KMS-11 (cell line): ENCODE results near the gene SORCS2.

ENCODE experiments used
- H2AFZ ChIP-seq: fragments of 200-600 bp; sonication (generic); 2 replicates; pipeline ENCODE4 v1.6.1; 2016; ENCODE audit warnings: antibody characterized with exemption, mixed run types, low read depth
- H3K27ac ChIP-seq: fragments of 200-600 bp; sonication (generic); 2 replicates; pipeline ENCODE4 v1.6.1; 2016; ENCODE audit warnings: mild to moderate bottlenecking, mixed run types
- H3K27me3 ChIP-seq: fragments of 200-600 bp; sonication (generic); 2 replicates; pipeline ENCODE4 v1.6.1; 2017; ENCODE audit warnings: mild to moderate bottlenecking, low read depth, mixed run types, moderate library complexity; ENCODE audit not compliant: insufficient read depth
- H3K36me3 ChIP-seq: fragments of 200-600 bp; sonication (generic); 2 replicates; pipeline ENCODE4 v1.6.1; 2017; ENCODE audit warnings: mild to moderate bottlenecking, mixed run types; ENCODE audit not compliant: insufficient read depth
- H3K4me1 ChIP-seq: fragments of 200-600 bp; sonication (generic); 2 replicates; pipeline ENCODE4 v1.6.1; 2016; ENCODE audit warnings: mild to moderate bottlenecking, low read depth, mixed run types; ENCODE audit not compliant: poor library complexity, severe bottlenecking
- H3K4me2 ChIP-seq: fragments of 200-600 bp; sonication (generic); 2 replicates; pipeline ENCODE4 v1.7.0; 2016; ENCODE audit warnings: mild to moderate bottlenecking, mixed run types
- H3K4me3 ChIP-seq: fragments of 200-600 bp; sonication (generic); IDR thresholded peaks from 2 replicates; pipeline ENCODE4 v1.6.1; 2017; ENCODE audit warnings: low read depth, low read length, mixed read lengths; ENCODE audit not compliant: insufficient read depth
- H3K79me2 ChIP-seq: fragments of 200-600 bp; sonication (generic); 2 replicates; pipeline ENCODE4 v1.6.1; 2016; ENCODE audit warnings: low read depth, mixed run types; ENCODE audit not compliant: insufficient read depth
- H3K9ac ChIP-seq: fragments of 200-600 bp; sonication (generic); 2 replicates; pipeline ENCODE4 v1.6.1; 2016; ENCODE audit warnings: mild to moderate bottlenecking, mixed run types
- H4K20me1 ChIP-seq: fragments of 200-600 bp; sonication (generic); 2 replicates; pipeline ENCODE4 v1.6.1; 2016; ENCODE audit warnings: mild to moderate bottlenecking, mixed run types; ENCODE audit not compliant: insufficient read depth
- TF ChIP-seq, protein P1 (sequence below): fragments of 200-600 bp; sonication (generic); conservative IDR thresholded peaks from 2 replicates; pipeline ENCODE4 v1.6.1; 2017; ENCODE audit warnings: low read depth, mild to moderate bottlenecking, antibody characterized with exemption, low read length, moderate library complexity, mixed read lengths

SORCS2 gene

DNA sequence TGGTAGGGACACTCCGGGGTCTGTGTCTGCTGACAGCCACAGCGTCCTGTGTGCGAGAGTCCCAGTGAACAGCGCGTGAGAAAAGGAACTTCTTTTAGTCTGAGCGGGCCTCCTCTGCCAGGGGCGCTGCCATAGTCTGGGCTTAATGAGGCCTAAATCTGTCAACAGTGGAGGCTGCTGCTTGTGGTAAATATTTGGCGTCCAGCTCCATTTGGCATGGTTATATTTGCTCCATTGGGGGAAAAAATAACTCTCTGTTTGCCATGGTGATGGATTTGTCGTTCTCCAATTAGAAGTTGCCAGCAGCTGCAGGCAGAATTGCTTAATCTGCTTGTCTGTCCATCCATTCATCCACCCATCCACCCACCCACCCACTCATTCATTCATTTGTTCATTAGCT is 313.8 kb downstream of the SORCS2 start:
- H3K27me3 ChIP-seq: peaks cover 15% of the 10 kb centered on the region; the same call in 1 of the 2 replicates
- no peaks in the 10 kb centered on the region for H3K79me2 ChIP-seq
- H3K27ac ChIP-seq: no peak overlapping the region
- TF ChIP-seq, protein P1, sequence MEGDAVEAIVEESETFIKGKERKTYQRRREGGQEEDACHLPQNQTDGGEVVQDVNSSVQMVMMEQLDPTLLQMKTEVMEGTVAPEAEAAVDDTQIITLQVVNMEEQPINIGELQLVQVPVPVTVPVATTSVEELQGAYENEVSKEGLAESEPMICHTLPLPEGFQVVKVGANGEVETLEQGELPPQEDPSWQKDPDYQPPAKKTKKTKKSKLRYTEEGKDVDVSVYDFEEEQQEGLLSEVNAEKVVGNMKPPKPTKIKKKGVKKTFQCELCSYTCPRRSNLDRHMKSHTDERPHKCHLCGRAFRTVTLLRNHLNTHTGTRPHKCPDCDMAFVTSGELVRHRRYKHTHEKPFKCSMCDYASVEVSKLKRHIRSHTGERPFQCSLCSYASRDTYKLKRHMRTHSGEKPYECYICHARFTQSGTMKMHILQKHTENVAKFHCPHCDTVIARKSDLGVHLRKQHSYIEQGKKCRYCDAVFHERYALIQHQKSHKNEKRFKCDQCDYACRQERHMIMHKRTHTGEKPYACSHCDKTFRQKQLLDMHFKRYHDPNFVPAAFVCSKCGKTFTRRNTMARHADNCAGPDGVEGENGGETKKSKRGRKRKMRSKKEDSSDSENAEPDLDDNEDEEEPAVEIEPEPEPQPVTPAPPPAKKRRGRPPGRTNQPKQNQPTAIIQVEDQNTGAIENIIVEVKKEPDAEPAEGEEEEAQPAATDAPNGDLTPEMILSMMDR: no peak
- no peaks in the 10 kb centered on the region for H3K4me1 ChIP-seq
- no peaks in the 10 kb centered on the region for H3K36me3 ChIP-seq
- H3K9ac ChIP-seq: no peak overlapping the region
- no peaks in the 10 kb centered on the region for H4K20me1 ChIP-seq
- H2AFZ ChIP-seq: no peak overlapping the region
- H3K4me2 ChIP-seq: no peak overlapping the region
- H3K4me3 ChIP-seq: no peak overlapping the region

DNA sequence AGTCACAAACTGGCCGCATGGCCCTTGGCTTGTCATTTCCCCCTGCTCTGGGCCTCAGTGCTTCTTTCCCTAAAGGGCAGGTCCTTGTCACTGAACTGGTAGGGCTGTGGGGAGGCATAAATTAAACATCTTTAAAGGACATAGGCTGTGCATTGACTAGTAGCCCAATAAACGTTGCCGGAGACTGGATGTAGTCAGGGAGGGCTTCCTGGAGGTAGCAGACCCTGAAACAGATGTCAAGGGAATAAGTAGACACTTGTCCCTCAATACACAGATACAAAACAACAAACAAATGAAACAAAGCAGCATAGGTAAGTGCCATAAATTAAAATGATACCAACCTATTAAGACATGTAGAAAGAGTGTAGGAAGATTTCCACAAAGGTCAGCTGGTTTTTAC is 314.2 kb downstream of the SORCS2 start:
- H3K27me3 ChIP-seq: peaks cover 12% of the 10 kb centered on the region; the same call in 1 of the 2 replicates
- no peak overlapping the region for H2AFZ ChIP-seq
- H3K4me3 ChIP-seq: no peak overlapping the region
- H3K36me3 ChIP-seq: no peaks in the 10 kb centered on the region
- no peak overlapping the region for H3K27ac ChIP-seq
- no peaks in the 10 kb centered on the region for H3K79me2 ChIP-seq
- no peaks in the 10 kb centered on the region for H4K20me1 ChIP-seq
- TF ChIP-seq, protein P1: no peak
- H3K4me2 ChIP-seq: no peak overlapping the region
- no peaks in the 10 kb centered on the region for H3K4me1 ChIP-seq
- H3K9ac ChIP-seq: no peak overlapping the region

DNA sequence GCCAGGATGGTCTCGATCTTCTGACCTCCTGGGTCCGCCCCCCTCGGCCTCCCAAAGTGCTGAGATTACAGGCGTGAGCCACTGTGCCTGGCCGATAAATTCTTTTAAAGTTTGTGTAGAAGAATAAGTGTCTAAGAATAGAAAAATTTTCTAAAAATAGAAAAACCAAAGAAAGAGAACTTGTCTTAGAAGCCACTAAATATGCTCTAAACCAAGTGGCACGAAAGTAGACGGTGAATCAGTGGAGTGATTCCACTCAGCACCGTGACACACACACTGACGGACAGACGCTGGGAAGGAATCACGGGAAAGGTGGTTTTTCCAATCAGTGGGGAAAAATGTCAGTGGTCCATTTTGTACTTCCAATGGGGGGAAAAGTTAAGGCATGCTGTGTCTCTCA is 315.0 kb downstream of the SORCS2 start:
- TF ChIP-seq, protein P1: no peak
- Histone ChIP-seq H3K27me3 (peaks cover 12% of the 10 kb centered on the region; the same call in 1 of the 2 replicates), H3K4me1 (no peaks in the 10 kb centered on the region), H3K79me2 (no peaks in the 10 kb centered on the region), H2AFZ (no peak overlapping the region), H4K20me1 (no peaks in the 10 kb centered on the region), H3K27ac (no peak overlapping the region), H3K9ac (no peak overlapping the region), H3K4me2 (no peak overlapping the region), H3K36me3 (no peaks in the 10 kb centered on the region), H3K4me3 (no peak overlapping the region)

DNA sequence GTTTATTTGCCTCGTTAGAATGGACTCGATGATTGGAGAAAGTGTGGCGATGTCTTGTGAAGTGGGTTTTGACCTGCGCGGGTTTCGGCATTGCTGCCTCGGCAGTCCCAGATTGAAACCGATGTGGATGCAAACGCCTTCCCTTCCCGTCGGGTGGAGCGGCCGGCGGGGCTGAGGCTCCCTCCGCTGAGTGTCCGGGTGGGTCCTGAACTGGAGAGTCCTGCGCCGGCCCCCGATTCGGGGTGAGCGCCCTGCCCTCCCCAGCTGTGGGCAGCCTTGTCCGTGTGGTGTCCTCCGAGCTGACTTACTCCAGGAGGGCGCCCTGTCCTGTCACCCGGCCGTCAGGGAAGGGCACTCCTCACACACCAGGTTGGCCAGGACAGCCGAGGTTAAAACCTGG is 317.7 kb downstream of the SORCS2 start:
- no peaks in the 10 kb centered on the region for H3K79me2 ChIP-seq
- peaks cover 10% of the 10 kb centered on the region; the same call in 1 of the 2 replicates for H3K27me3 ChIP-seq
- H4K20me1 ChIP-seq: no peaks in the 10 kb centered on the region
- H2AFZ ChIP-seq: no peak overlapping the region
- TF ChIP-seq, protein P1: no peak
- no peak overlapping the region for H3K4me3 ChIP-seq
- no peak overlapping the region for H3K4me2 ChIP-seq
- no peak overlapping the region for H3K27ac ChIP-seq
- H3K9ac ChIP-seq: no peak overlapping the region
- H3K4me1 ChIP-seq: no peaks in the 10 kb centered on the region
- no peaks in the 10 kb centered on the region for H3K36me3 ChIP-seq

DNA sequence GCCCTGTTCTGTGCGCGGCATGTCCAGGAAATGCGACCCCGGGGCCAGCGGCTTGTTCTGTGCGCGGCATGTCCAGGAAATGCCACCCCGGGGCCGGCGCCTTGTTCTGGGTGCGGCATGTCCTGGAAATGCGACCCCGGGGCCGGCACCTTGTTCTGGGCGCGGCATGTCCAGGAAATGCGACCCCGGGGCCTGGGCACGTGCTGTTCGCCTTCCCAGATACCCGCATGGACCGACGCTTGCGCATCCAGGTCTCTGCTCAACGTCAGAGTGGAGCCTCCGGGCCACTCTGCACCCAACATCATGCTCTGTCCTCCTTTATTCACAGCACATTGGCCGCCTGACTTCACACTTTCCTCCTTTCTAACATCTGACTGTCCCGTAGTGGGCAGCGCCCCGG is 318.2 kb downstream of the SORCS2 start:
- Histone ChIP-seq H3K27me3 (peaks cover 10% of the 10 kb centered on the region; the same call in 1 of the 2 replicates), H2AFZ (no peak overlapping the region), H3K36me3 (no peaks in the 10 kb centered on the region), H3K4me3 (no peak overlapping the region), H3K9ac (no peak overlapping the region), H3K4me1 (no peaks in the 10 kb centered on the region), H3K27ac (no peak overlapping the region), H3K4me2 (no peak overlapping the region), H4K20me1 (no peaks in the 10 kb centered on the region), H3K79me2 (no peaks in the 10 kb centered on the region)
- TF ChIP-seq, protein P1: no peak
